T-cell (primary cell): ENCODE results near the gene PIP5K1C. TPM values are rescaled to one million over a fixed set of nuclear protein-coding genes. Genes with fewer than 3 reads are reported as not detected.

Experiments
- ATAC-seq, 4 experiments: fragments of 200-7000 bp in 3 of 4; fragments of 150-1000 bp in 1 of 4; cut with Tn5 transposase; replicated peaks in 1 of 4; 1 replicate in 3 of 4; 2 replicates in 1 of 4; pipeline ENCODE4 v1.10.0; 2021; ENCODE audit warnings: moderate library complexity in 3 of 4, mild to moderate bottlenecking in 2 of 4, moderate number of reproducible peaks in 1 of 4
- CTCF ChIA-PET, 2 donors: fragments of 300-600 bp; sonication (Branson Sonifier 250); formaldehyde crosslinking; loops; one replicate each; lab custom pipeline; 2022; ENCODE audit warnings: antibody characterized with exemption in 2 of 2; lab: Charles Lee
- POLR2A ChIA-PET, 2 donors: fragments of 300-600 bp; sonication (Branson Sonifier 250); formaldehyde crosslinking; loops; one replicate each; lab custom pipeline; 2022; ENCODE audit warnings: antibody characterized with exemption in 2 of 2; lab: Charles Lee
- DNase-seq, 35 experiments: peaks; one replicate each; pipeline versions ENCODE4 v3.0.0 to v3.0.0-alpha.2; 2013 to 2023
- H3K27ac ChIP-seq: one replicate; pipeline ENCODE4 v1.5.1; 2013; ENCODE audit warnings: low read length
- H3K27me3 ChIP-seq, 2 experiments: replicated peaks in 1 of 2; 1 replicate in 1 of 2; 2 replicates in 1 of 2; pipeline versions ENCODE4 v1.6.1 to v1.7.0; 2013; ENCODE audit warnings: low read length in 1 of 2, mixed read lengths in 1 of 2; ENCODE audit not compliant: control insufficient read depth in 2 of 2, insufficient read depth in 2 of 2; ENCODE audit errors: extremely low read depth in 1 of 2
- H3K36me3 ChIP-seq, 2 donors: 1 replicate in 1 of 2; 2 replicates in 1 of 2; pipeline versions ENCODE4 v1.6.1 to v1.7.0; 2013; ENCODE audit warnings: low read length in 1 of 2; ENCODE audit not compliant: control insufficient read depth in 2 of 2, insufficient read depth in 1 of 2; ENCODE audit errors: extremely low read depth in 1 of 2
- H3K4me1 ChIP-seq, 2 experiments: 1 replicate in 1 of 2; 2 replicates in 1 of 2; pipeline versions ENCODE4 v1.6.1 to v1.7.0; 2013; ENCODE audit warnings: low read length in 2 of 2, mixed read lengths in 1 of 2; ENCODE audit not compliant: insufficient read depth in 2 of 2, control insufficient read depth in 1 of 2; ENCODE audit errors: extremely low read depth in 1 of 2
- H3K4me3 ChIP-seq, 2 donors: 1 replicate in 1 of 2; 2 replicates in 1 of 2; pipeline versions ENCODE4 v1.5.1 to v1.7.0; 2013; ENCODE audit warnings: mild to moderate bottlenecking in 2 of 2, low read length in 1 of 2, moderate library complexity in 1 of 2; ENCODE audit not compliant: control insufficient read depth in 1 of 2; ENCODE audit errors: extremely low read depth in 1 of 2
- H3K9me3 ChIP-seq: 2 replicates; pipeline ENCODE4 v1.7.0; 2013
- H3K27ac Mint-ChIP-seq, 2 donors: one replicate each; pipeline ENCODE4 v1.8.0; 2020 to 2021; ENCODE audit warnings: mild to moderate bottlenecking in 2 of 2, mixed read lengths in 2 of 2
- H3K27me3 Mint-ChIP-seq, 2 donors: one replicate each; pipeline ENCODE4 v1.8.0; 2021 to 2022; ENCODE audit warnings: mixed read lengths in 2 of 2
- H3K36me3 Mint-ChIP-seq: one replicate; pipeline ENCODE4 v1.8.0; 2021; ENCODE audit warnings: mixed read lengths
- H3K4me1 Mint-ChIP-seq, 3 donors: one replicate each; pipeline ENCODE4 v1.8.0; 2020 to 2022; ENCODE audit warnings: mixed read lengths in 3 of 3, mild to moderate bottlenecking in 1 of 3
- H3K4me3 Mint-ChIP-seq, 3 donors: one replicate each; pipeline ENCODE4 v1.8.0; 2020 to 2022; ENCODE audit warnings: mild to moderate bottlenecking in 3 of 3, mixed read lengths in 3 of 3, moderate library complexity in 3 of 3
- H3K9me3 Mint-ChIP-seq, 3 donors: one replicate each; pipeline ENCODE4 v1.8.0; 2020 to 2022; ENCODE audit warnings: mixed read lengths in 3 of 3
- WGBS: methylation state at CpG from one replicate; pipeline ENCODE4 v1.1.5; 2013; ENCODE audit warnings: missing lambda C conversion rate; ENCODE audit not compliant: insufficient coverage; 5-methylcytosine and 5-hydroxymethylcytosine counted together
- total RNA-seq, 35 experiments: library from RNA in 6 of 35; stranded (reverse) in 6 of 35; fragments of 120-200 nt in 1 of 35; gene quantifications; one replicate each; pipeline versions ENCODE4 v1.2.1 to v1.2.4 and lab custom pipeline; 2013 to 2026

Gene PIP5K1C
- total RNA-seq, 5 donors from 2014 or later (not counting 1 experiment from before 2014, with no cell fraction given): 25.6 to 35.0 (median 32.1) TPM

DNA sequence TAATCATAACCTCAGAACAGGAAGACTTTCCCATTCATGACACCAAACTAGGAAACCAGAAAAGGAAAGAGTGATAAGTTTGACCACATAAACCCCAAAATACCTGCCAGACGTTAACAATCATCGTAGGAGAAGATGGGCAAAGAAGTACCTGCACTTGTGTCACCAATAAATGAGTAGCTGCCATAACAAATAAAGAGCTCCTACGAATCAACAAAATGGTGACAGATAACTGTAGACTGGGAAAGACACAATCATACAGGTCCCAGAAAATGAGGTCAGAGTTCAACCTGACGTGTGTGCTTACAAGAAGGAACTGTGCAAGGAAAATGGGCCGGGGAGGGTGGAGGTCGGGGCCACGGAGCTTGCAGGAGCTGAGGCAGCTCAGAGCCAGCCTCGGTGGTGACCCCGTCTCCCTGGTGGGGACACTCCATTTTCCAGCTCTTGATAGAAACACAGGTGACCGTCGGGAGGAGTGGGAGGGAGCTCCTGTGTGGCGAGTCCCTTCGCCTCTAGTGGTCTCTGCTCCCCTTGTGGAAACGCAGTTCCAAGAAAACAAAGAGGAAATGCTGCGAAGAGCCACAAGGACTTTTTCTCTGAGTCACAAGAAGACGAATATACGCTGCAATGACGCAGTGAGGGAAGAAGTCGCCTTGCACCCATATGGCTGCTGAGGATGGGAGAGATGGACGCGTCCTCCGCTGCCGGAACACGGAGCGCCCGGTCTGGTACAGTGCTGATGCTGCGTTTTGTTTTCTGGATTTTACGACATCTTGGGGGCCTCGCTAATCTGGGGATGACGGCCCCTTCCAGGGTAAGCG, 9.5 kb downstream of the PIP5K1C start:
- ChIA-PET CTCF (interaction anchor here in 1 of 2 donors (0.6 to 0.9 kb wide), 5 partner anchors 9 to 469 kb away, joined by 3 read pairs; partner anchors contain the start of gene PIP5K1C), POLR2A (interaction anchor here in 1 of 2 donors (0.6 kb wide), 1 partner anchor 9 kb away, joined by 3 read pairs; no protein-coding TSS in a partner anchor)
- no peak overlapping the region for H3K4me3 ChIP-seq
- peaks cover 27 to 46% (median 37%) of the 10 kb centered on the region in 3 donors for H3K4me1 Mint-ChIP-seq
- H3K4me3 Mint-ChIP-seq: peak overlapping the region in 1 of 3 donors; percentile 13
- H3K27ac Mint-ChIP-seq: peak overlapping the region; percentile 32 to 81
- H3K27ac ChIP-seq: no peak overlapping the region
- no peaks in the 10 kb centered on the region for H3K9me3 ChIP-seq
- no peak for ATAC-seq
- peaks cover 0 to 44% of the 10 kb centered on the region in 2 experiments for H3K4me1 ChIP-seq
- H3K27me3 ChIP-seq: no peaks in the 10 kb centered on the region
- WGBS: 89% methylated on average over 28 of the region's 31 CpGs
- no peaks in the 10 kb centered on the region for H3K36me3 ChIP-seq
- no peaks in the 10 kb centered on the region for H3K36me3 Mint-ChIP-seq
- H3K9me3 Mint-ChIP-seq: no peaks in the 10 kb centered on the region
- no peaks in the 10 kb centered on the region for H3K27me3 Mint-ChIP-seq
- no peak for DNase-seq

DNA sequence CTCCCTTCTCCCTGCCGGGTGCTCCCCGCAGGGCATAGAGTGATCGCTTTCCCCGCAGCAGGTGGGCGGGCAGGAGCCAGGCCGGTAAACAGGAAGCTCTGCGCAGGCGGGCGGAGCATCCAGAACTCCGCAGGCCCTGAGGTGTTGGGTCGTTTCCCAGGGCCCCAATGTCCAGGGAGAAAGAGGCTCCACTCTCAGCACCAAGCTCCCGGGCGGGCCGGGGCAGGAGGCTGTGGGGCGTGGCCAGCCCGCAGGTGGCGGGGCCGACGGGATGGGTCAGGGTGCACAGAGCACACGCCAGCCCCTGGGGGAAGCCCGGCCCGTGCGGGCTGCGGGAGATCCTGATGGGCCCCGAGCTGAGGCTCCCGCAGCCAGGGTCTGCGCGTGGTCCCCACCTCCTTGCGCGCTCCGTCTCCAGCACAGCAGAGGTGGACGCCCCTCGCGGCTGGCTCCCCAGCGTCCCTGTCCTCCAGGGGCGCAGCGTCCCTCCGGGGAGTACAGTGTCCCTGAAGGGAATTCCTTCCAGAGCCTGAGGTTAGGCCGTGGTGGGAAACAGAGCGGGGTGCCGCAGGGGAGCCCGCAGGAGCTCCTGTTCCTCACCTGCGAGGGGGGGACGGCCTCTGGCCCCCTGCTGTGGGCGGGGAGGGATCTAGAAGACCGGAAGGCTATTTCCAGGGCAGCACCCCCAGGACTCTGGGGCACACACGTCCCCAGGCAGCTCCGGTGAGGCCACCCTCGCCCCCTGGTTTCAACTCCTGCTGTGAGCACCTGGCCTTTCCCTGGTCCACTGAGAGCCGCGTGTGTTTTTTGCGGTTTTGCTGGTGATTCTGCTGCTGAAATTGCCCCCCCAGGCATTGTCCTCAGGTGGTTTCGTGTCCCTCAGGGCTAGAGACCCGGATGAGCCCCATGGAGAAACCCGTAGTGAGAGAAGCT, 12.2 kb downstream of the PIP5K1C start:
- Histone ChIP-seq H3K36me3 (peaks cover 0 to 6% of the 10 kb centered on the region in 2 donors), H3K4me1 (peaks cover 0 to 44% of the 10 kb centered on the region in 2 experiments), H3K9me3 (no peaks in the 10 kb centered on the region), H3K27me3 (no peaks in the 10 kb centered on the region), H3K4me3 (peak overlapping the region; percentile 53 to 74), H3K27ac (peak overlapping the region; percentile 49)
- peaks cover 27 to 49% (median 41%) of the 10 kb centered on the region in 3 donors for H3K4me1 Mint-ChIP-seq
- ChIA-PET CTCF (interaction anchor here in 1 of 2 donors (0.5 kb wide), 1 partner anchor 451 kb away, joined by 4 read pairs; no protein-coding TSS in a partner anchor), POLR2A (interaction anchor here in 1 of 2 donors (1.6 kb wide), 1 partner anchor 9 kb away, joined by 4 read pairs; no protein-coding TSS in a partner anchor)
- DNase-seq (peak in 26 of 35 experiments; percentile 23 to 72 (median 40)), ATAC-seq (peak; percentile 74 to 90 (median 90))
- 21% methylated on average over 54 of the region's 55 CpGs for WGBS
- H3K4me3 Mint-ChIP-seq: peak overlapping the region; percentile 77 to 81 (median 79)
- H3K9me3 Mint-ChIP-seq: no peaks in the 10 kb centered on the region
- peaks cover 9% of the 10 kb centered on the region for H3K36me3 Mint-ChIP-seq
- peak overlapping the region; percentile 92 to 97 for H3K27ac Mint-ChIP-seq
- no peaks in the 10 kb centered on the region for H3K27me3 Mint-ChIP-seq

DNA sequence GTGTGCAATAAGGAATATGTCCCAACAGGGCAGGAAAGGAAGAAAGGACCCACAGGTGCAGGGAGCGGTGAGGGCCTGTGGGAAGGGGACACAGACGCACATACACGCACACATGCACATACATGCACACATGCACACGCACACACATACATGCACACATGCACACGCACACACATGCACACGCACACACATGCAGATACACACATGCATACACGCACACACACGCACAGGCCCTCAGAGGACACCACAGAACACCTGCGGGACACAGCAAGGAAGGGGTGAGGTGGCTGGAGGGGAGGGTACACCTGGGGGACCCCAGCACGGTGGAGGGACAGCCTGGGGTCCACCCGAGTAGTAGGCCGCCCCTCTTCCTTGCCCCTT, 12.9 kb downstream of the PIP5K1C start:
- POLR2A ChIA-PET: interaction anchor here in 1 of 2 donors (1.6 kb wide), 1 partner anchor 10 kb away, joined by 4 read pairs; no protein-coding TSS in a partner anchor
- no peaks in the 10 kb centered on the region for H3K27me3 Mint-ChIP-seq
- H3K4me3 Mint-ChIP-seq: peak overlapping the region; percentile 77 to 81 (median 79)
- WGBS: no CpG with 5 or more reads among the region's 12 CpGs
- H3K36me3 Mint-ChIP-seq: peaks cover 9% of the 10 kb centered on the region
- peaks cover 0 to 40% of the 10 kb centered on the region in 2 experiments for H3K4me1 ChIP-seq
- no peak for DNase-seq
- peak overlapping the region; percentile 53 to 74 for H3K4me3 ChIP-seq
- no peaks in the 10 kb centered on the region for H3K9me3 ChIP-seq
- peaks cover under 1 to 6% of the 10 kb centered on the region in 2 donors for H3K36me3 ChIP-seq
- no peaks in the 10 kb centered on the region for H3K9me3 Mint-ChIP-seq
- H3K27me3 ChIP-seq: no peaks in the 10 kb centered on the region
- peak; percentile 31 to 43 (median 41) for ATAC-seq
- peaks cover 27 to 44% (median 39%) of the 10 kb centered on the region in 3 donors for H3K4me1 Mint-ChIP-seq
- H3K27ac ChIP-seq: peak overlapping the region; percentile 49
- peak overlapping the region; percentile 92 to 97 for H3K27ac Mint-ChIP-seq
- CTCF ChIA-PET: no interaction called here

DNA sequence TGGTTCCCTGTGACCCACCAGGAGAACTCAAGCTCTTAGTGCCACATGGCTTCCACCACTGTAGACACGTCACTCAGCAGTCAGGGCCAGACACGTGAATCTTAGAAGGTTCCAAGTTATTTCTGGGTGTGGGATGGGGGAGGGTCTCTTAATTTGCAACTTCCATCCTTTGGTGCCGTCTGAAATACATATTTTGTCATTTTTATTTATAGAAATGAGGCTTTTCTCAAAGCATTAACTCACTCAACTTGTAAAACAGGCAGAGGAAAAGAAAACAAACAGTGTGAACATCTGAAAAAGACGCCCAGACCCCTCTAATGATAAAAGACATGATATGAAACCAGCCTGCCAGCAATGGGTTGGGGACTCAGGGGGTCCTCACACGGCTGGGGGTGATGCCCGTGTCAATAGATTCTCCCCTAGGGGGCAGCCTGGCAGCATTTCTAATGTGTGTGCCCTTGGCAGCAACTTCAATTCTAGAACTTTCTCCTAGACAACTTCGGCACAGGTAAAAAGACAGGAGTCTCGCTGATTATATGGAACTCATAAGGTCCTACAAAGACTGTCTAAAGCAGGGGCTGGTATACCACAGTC, 15.4 kb downstream of the PIP5K1C start:
- H3K27me3 ChIP-seq: no peaks in the 10 kb centered on the region
- peaks cover 6 to 8% of the 10 kb centered on the region in 2 donors for H3K36me3 ChIP-seq
- no peak overlapping the region for H3K4me3 ChIP-seq
- WGBS: 100% methylated on average over 2 of the region's 8 CpGs
- no peaks in the 10 kb centered on the region for H3K27me3 Mint-ChIP-seq
- DNase-seq: no peak
- no peak for ATAC-seq
- H3K27ac Mint-ChIP-seq: no peak overlapping the region
- H3K9me3 ChIP-seq: no peaks in the 10 kb centered on the region
- no peaks in the 10 kb centered on the region for H3K9me3 Mint-ChIP-seq
- peaks cover 9% of the 10 kb centered on the region for H3K36me3 Mint-ChIP-seq
- H3K4me1 Mint-ChIP-seq: peaks cover 19 to 26% (median 24%) of the 10 kb centered on the region in 3 donors
- H3K4me3 Mint-ChIP-seq: no peak overlapping the region
- H3K4me1 ChIP-seq: peaks cover 0 to 25% of the 10 kb centered on the region in 2 experiments
- H3K27ac ChIP-seq: no peak overlapping the region
- POLR2A ChIA-PET: no interaction called here
- CTCF ChIA-PET: no interaction called here

DNA sequence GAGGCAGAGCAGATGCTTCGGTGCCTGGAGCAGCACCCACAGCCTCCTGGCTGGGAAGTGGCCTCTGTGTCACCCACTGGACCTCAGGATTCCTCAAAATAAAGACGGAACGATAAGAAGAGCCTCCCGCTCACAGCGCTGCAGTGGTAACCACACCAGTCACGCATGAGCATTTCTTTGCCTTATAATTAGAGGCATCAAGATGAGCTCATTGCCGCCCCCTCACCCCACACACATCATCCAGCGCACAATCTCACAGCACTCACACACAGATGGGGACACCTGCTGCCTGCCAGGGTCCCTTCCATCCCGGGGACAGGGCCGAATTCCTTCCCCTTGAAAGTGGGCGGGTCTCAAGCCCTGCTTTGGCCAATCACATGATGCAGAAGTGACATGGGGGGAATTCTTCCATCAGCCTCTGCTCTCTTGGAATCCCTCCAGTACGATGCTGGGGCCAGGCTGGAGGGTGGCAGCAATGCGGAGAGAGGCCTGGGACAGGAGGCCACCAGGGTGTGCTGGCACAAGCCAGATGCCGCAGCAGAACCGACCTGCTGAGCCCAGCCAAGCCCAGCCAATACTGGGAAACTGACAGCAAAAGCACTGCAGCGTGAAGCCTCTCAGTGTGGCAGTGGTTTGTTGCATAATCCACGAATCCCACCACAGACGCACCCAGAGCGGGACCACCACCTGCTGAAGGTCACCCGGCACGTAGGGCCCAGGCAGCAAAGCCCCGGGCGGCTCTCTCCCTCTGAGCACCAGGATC, 16.0 kb downstream of the PIP5K1C start:
- 96% methylated on average over 22 of the region's 23 CpGs for WGBS
- ChIA-PET CTCF (no interaction called here), POLR2A (no interaction called here)
- Mint-ChIP-seq H3K27ac (no peak overlapping the region), H3K27me3 (no peaks in the 10 kb centered on the region), H3K4me3 (no peak overlapping the region), H3K9me3 (no peaks in the 10 kb centered on the region), H3K36me3 (peaks cover 9% of the 10 kb centered on the region), H3K4me1 (peaks cover 18 to 21% (median 19%) of the 10 kb centered on the region in 3 donors)
- no peak overlapping the region for H3K27ac ChIP-seq
- H3K4me1 ChIP-seq: peaks cover 0 to 25% of the 10 kb centered on the region in 2 experiments
- ATAC-seq: no peak
- H3K9me3 ChIP-seq: no peaks in the 10 kb centered on the region
- DNase-seq: no peak
- no peaks in the 10 kb centered on the region for H3K27me3 ChIP-seq
- no peak overlapping the region for H3K4me3 ChIP-seq
- H3K36me3 ChIP-seq: peaks cover 6 to 8% of the 10 kb centered on the region in 2 donors
